Mesendoderm (in vitro differentiated cells): ENCODE results near the gene SAMM50.
"Not testable (repeated sequence)": the region's sequence is repeated elsewhere in the genome, so short reads cannot be mapped to it uniquely, and the experiment has no call there.

Source experiments
- DNase-seq: peaks from one replicate; pipeline ENCODE4 v3.0.0; 2013
- H2AK5ac ChIP-seq: 2 replicates; pipeline ENCODE4 v1.6.1; 2013; ENCODE audit warnings: low read length, inconsistent platforms
- H2BK120ac ChIP-seq: 2 replicates; pipeline ENCODE4 v1.6.1; 2013; ENCODE audit warnings: low read depth, mild to moderate bottlenecking, low read length, moderate library complexity, mixed read lengths
- H2BK15ac ChIP-seq: replicated peaks from 2 replicates; pipeline ENCODE4 v1.6.1; 2013; ENCODE audit warnings: low read depth, mild to moderate bottlenecking, moderate library complexity
- H2BK5ac ChIP-seq: 2 replicates; pipeline ENCODE4 v1.6.1; 2013; ENCODE audit warnings: low read length, inconsistent platforms
- H3K18ac ChIP-seq: 2 replicates; pipeline ENCODE4 v1.6.1; 2013; ENCODE audit warnings: mild to moderate bottlenecking, low read length, mixed read lengths
- H3K23ac ChIP-seq: one replicate; pipeline ENCODE4 v1.6.1; 2013; ENCODE audit warnings: low read length
- H3K27ac ChIP-seq: 2 replicates; pipeline ENCODE4 v1.5.1; 2013; ENCODE audit warnings: low read depth, mild to moderate bottlenecking, inconsistent platforms, low read length, moderate library complexity
- H3K27me3 ChIP-seq: 2 replicates; pipeline ENCODE4 v1.6.1; 2013; ENCODE audit warnings: low read length, control low read depth, mild to moderate bottlenecking, inconsistent platforms; ENCODE audit not compliant: insufficient read depth, poor library complexity
- H3K36me3 ChIP-seq: 2 replicates; pipeline ENCODE4 v1.6.1; 2013; ENCODE audit warnings: low read length, inconsistent platforms; ENCODE audit not compliant: control insufficient read depth, insufficient read depth
- H3K4ac ChIP-seq: one replicate; pipeline ENCODE4 v1.6.1; 2013; ENCODE audit warnings: low read depth, mild to moderate bottlenecking, low read length, moderate library complexity
- H3K4me1 ChIP-seq: 2 replicates; pipeline ENCODE4 v1.6.1; 2013; ENCODE audit warnings: low read depth, low read length, inconsistent platforms; ENCODE audit not compliant: control insufficient read depth
- H3K4me2 ChIP-seq: 2 replicates; pipeline ENCODE4 v1.6.1; 2013; ENCODE audit warnings: low read length
- H3K4me3 ChIP-seq: 2 replicates; pipeline ENCODE4 v1.5.1; 2013; ENCODE audit warnings: mild to moderate bottlenecking, low read length
- H3K56ac ChIP-seq: one replicate; pipeline ENCODE4 v1.6.1; 2013; ENCODE audit warnings: low read length
- H3K79me1 ChIP-seq: 2 replicates; pipeline ENCODE4 v1.6.1; 2013; ENCODE audit warnings: low read length, inconsistent platforms
- H3K79me2 ChIP-seq: 2 replicates; pipeline ENCODE4 v1.6.1; 2013; ENCODE audit warnings: mild to moderate bottlenecking, low read length; ENCODE audit not compliant: control insufficient read depth, insufficient read depth
- H3K9ac ChIP-seq: 2 replicates; pipeline ENCODE4 v1.6.1; 2013; ENCODE audit warnings: low read length, inconsistent platforms
- H4K5ac ChIP-seq: one replicate; pipeline ENCODE4 v1.6.1; 2013; ENCODE audit warnings: low read length
- H4K8ac ChIP-seq: one replicate; pipeline ENCODE4 v1.6.1; 2013; ENCODE audit warnings: low read depth, mild to moderate bottlenecking, control low read depth, low read length, moderate library complexity
- WGBS: extraction: QIAGEN DNeasy Blood & Tissue Kit; methylation state at CpG from one replicate; pipeline ENCODE4 v1.1.7; 2013; ENCODE audit warnings: low lambda C conversion rate, missing lambda C conversion rate; ENCODE audit not compliant: insufficient coverage; ENCODE audit errors: extremely low coverage; 5-methylcytosine and 5-hydroxymethylcytosine counted together

Gene SAMM50

DNA sequence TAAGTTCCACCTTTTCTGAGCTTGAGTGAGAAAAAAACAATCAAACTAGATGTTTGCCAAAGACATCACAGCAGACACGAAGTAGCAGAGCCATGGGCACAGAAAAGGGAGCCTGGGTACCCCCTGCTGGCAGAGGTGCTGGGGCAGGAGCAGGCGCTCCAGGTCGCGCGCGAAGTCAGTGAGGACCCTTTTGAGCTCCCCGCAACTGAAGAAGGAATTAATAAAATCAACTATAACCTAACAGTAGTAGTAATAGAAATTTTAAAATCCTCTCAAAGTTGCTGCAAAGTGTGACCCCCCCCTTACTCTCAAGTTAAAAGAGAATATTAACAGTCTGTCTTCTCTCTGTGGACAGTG is 48.8 kb downstream of the SAMM50 start:
- Histone ChIP-seq H2BK15ac (no peak overlapping the region), H3K79me2 (no peaks in the 10 kb centered on the region), H2AK5ac (no peak overlapping the region), H3K23ac (no peak overlapping the region), H2BK120ac (no peak overlapping the region), H3K4ac (no peak overlapping the region), H3K4me1 (no peaks in the 10 kb centered on the region), H3K4me2 (no peak overlapping the region), H4K5ac (no peak overlapping the region), H4K8ac (no peak overlapping the region), H3K27me3 (no peaks in the 10 kb centered on the region), H3K56ac (no peak overlapping the region), H2BK5ac (no peak overlapping the region), H3K18ac (no peak overlapping the region), H3K9ac (no peak overlapping the region), H3K4me3 (no peak overlapping the region), H3K27ac (no peak overlapping the region), H3K36me3 (no peaks in the 10 kb centered on the region), H3K79me1 (no peaks in the 10 kb centered on the region)
- no peak for DNase-seq
- WGBS = no CpG with 5 or more reads among the region's 7 CpGs

DNA sequence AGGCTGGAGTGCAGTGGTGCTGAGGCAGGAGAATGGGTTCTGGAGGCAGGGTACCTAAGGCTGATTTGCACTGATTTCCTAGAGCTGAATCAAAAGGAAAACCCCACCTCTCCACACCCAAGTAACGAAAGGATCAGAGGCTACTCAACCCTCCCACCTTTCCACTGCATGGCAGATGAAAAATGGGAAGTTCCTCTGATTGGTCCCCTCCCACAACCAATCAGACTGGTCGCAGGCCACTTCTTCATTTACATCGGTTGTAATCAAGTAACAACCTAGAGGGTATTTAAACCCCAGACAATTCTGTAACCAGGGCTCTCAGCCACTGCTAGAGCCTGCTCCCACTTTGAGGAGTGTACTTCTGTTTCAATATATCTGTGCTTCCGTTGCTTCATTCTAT is 50.3 kb downstream of the SAMM50 start:
- no peak overlapping the region for H3K56ac ChIP-seq
- no peak for DNase-seq
- WGBS = no CpG with 5 or more reads among the region's 4 CpGs
- no peaks in the 10 kb centered on the region for H3K79me1 ChIP-seq
- no peak overlapping the region for H3K27ac ChIP-seq
- no peak overlapping the region for H4K8ac ChIP-seq
- no peaks in the 10 kb centered on the region for H3K36me3 ChIP-seq
- H3K4me2 ChIP-seq = no peak overlapping the region
- no peak overlapping the region for H2AK5ac ChIP-seq
- H3K23ac ChIP-seq = no peak overlapping the region
- no peak overlapping the region for H3K18ac ChIP-seq
- H3K4me1 ChIP-seq = no peaks in the 10 kb centered on the region
- no peak overlapping the region for H4K5ac ChIP-seq
- no peak overlapping the region for H3K9ac ChIP-seq
- H3K79me2 ChIP-seq = no peaks in the 10 kb centered on the region
- H3K4ac ChIP-seq = no peak overlapping the region
- no peak overlapping the region for H2BK120ac ChIP-seq
- H3K27me3 ChIP-seq = no peaks in the 10 kb centered on the region
- no peak overlapping the region for H3K4me3 ChIP-seq
- H2BK15ac ChIP-seq = no peak overlapping the region
- no peak overlapping the region for H2BK5ac ChIP-seq

DNA sequence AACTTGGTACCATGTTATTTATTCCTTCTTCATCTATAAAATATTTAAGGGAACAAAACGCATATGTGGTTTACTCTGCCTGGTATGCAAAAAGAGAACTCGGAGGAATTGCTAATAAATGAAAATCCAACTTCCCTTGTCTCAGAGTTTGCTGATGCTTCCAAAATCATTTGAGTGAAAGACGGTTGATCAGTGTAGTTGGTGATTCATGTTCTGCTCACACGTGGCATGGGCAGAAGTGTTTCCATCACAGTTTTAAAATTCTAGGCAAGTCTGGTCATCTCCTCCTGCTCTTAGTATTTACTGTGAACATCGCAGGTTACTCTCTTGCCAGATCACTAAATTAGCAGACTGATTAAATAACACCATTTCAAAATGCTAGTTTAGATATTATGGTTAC is 56.9 kb downstream of the SAMM50 start:
- WGBS = no CpG with 5 or more reads among the region's 5 CpGs
- no peak for DNase-seq
- no peak overlapping the region for H3K56ac ChIP-seq

DNA sequence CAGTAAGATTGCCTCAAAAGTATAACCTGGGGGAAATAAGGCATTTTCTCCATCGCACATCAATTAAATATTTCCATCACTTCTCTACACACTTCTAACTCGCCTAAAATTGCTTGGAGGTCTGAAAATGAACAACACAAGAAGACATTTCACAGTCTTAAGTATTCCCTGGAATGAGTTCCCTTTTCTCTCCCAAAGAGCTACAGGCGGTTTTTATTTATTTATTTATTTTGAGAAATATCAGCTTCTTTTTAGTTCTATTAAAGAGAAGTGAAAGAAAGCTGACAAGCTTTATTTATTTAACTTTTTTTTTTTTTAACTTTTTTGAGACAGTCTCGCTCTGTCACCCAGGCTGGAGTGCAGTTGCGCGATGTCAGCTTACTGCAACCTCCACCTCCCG is 57.3 kb downstream of the SAMM50 start:
- Histone ChIP-seq H3K27ac (no peak overlapping the region), H4K8ac (no peak overlapping the region), H3K56ac (no peak overlapping the region), H3K9ac (no peak overlapping the region), H2BK5ac (no peak overlapping the region), H3K36me3 (no peaks in the 10 kb centered on the region), H3K4ac (no peak overlapping the region), H4K5ac (no peak overlapping the region), H2BK15ac (no peak overlapping the region), H3K27me3 (no peaks in the 10 kb centered on the region), H3K23ac (no peak overlapping the region), H3K4me1 (no peaks in the 10 kb centered on the region), H3K79me2 (no peaks in the 10 kb centered on the region), H3K4me3 (no peak overlapping the region), H3K4me2 (no peak overlapping the region), H3K18ac (no peak overlapping the region), H3K79me1 (no peaks in the 10 kb centered on the region), H2AK5ac (no peak overlapping the region), H2BK120ac (no peak overlapping the region)
- WGBS = no CpG with 5 or more reads among the region's 7 CpGs
- DNase-seq = no peak

More for the DNA sequence above, 56.9 kb downstream of the SAMM50 start:
- Histone ChIP-seq H2BK15ac (no peak overlapping the region), H2BK120ac (no peak overlapping the region), H3K4me3 (no peak overlapping the region), H3K18ac (no peak overlapping the region), H2BK5ac (no peak overlapping the region), H3K27ac (no peak overlapping the region), H3K9ac (no peak overlapping the region), H3K4ac (no peak overlapping the region), H3K23ac (no peak overlapping the region), H3K4me1 (no peaks in the 10 kb centered on the region), H3K36me3 (no peaks in the 10 kb centered on the region), H2AK5ac (no peak overlapping the region), H3K79me1 (no peaks in the 10 kb centered on the region), H3K27me3 (no peaks in the 10 kb centered on the region), H4K8ac (no peak overlapping the region), H4K5ac (no peak overlapping the region), H3K4me2 (no peak overlapping the region), H3K79me2 (no peaks in the 10 kb centered on the region)

DNA sequence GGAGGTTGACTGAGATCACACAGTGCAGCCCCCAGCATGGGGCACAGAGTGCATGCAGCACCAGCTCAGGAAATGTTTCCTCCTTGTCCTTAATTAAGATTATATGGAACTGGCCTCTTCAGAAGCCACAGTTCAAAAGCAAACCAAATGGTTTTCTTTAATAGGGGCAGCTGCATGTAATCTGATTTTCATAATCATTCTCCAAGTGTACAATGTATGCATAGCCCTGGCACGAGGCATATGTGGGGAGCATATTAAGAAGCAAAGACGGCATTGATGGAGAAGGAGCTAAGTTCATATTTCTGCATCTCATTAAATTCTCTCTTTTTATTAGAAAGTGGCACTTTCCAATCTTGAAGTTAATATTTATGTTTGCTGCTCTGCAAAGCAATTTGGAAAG is 59.0 kb downstream of the SAMM50 start:
- no peak for DNase-seq
- no peaks in the 10 kb centered on the region for H3K79me2 ChIP-seq
- no peak overlapping the region for H4K8ac ChIP-seq
- H4K5ac ChIP-seq = no peak overlapping the region
- no peak overlapping the region for H3K4ac ChIP-seq
- no peak overlapping the region for H2AK5ac ChIP-seq
- no peak overlapping the region for H3K18ac ChIP-seq
- H2BK15ac ChIP-seq = no peak overlapping the region
- H3K23ac ChIP-seq = no peak overlapping the region
- WGBS = no CpG with 5 or more reads among the region's 2 CpGs
- H3K27ac ChIP-seq = no peak overlapping the region
- H3K27me3 ChIP-seq = no peaks in the 10 kb centered on the region
- H3K79me1 ChIP-seq = no peaks in the 10 kb centered on the region
- no peaks in the 10 kb centered on the region for H3K4me1 ChIP-seq
- no peak overlapping the region for H3K56ac ChIP-seq
- no peak overlapping the region for H2BK120ac ChIP-seq
- no peak overlapping the region for H3K9ac ChIP-seq
- H3K4me3 ChIP-seq = no peak overlapping the region
- H2BK5ac ChIP-seq = no peak overlapping the region
- no peak overlapping the region for H3K4me2 ChIP-seq
- H3K36me3 ChIP-seq = no peaks in the 10 kb centered on the region

DNA sequence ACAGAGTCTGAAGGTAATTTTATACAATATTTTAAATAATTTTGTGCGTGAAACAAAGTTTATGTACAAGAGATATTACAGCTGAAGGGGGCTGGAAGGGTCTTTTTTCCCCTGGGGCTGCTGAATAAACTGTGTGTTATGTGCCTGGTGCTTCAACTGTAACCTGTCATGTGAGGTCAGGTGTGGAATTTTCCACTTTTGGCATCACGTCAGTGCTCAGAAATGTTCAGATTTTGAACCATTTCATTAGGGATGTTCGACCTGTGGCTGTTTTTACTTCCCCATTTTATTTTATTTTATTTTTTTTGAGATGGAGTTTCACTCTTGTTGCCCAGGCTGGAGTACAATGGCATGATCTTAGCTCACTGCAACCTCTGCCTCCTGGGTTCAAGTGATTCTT is 61.3 kb downstream of the SAMM50 start:
- H3K4me2 ChIP-seq, H4K5ac ChIP-seq, H3K56ac ChIP-seq, H3K4me3 ChIP-seq, H3K27me3 ChIP-seq, H3K27ac ChIP-seq, H3K79me2 ChIP-seq, H2BK15ac ChIP-seq, H3K23ac ChIP-seq, H2BK5ac ChIP-seq, H3K79me1 ChIP-seq, H3K36me3 ChIP-seq, H3K9ac ChIP-seq, H4K8ac ChIP-seq, H3K18ac ChIP-seq, H3K4ac ChIP-seq, DNase-seq, H3K4me1 ChIP-seq, H2BK120ac ChIP-seq, H2AK5ac ChIP-seq: not testable (repeated sequence)
- no CpG with 5 or more reads among the region's 3 CpGs for WGBS
